Fibroblast of skin of left quadriceps (primary cell): ENCODE results near the gene HBA2.
"Not testable (repeated sequence)": the region's sequence is repeated elsewhere in the genome, so short reads cannot be mapped to it uniquely, and the experiment has no call there.

ENCODE experiments used
- DNase-seq, 2 experiments: peaks; one replicate each; pipeline ENCODE4 v3.0.0-alpha.2; 2013; ENCODE audit warnings: low read depth in 2 of 2

Gene HBA2

GRCh38 chr16:155031-155398 lies 17.7 kb upstream of the HBA2 start:
- no peak for DNase-seq

- no peak for DNase-seq
Observed at GRCh38 chr16:159136-159849, 13.4 kb upstream of the HBA2 start.

- not testable (repeated sequence) for DNase-seq
Observed at GRCh38 chr16:160242-160641, 12.4 kb upstream of the HBA2 start.

- DNase-seq = no peak
Observed at GRCh38 chr16:160691-161190, 11.9 kb upstream of the HBA2 start.

GRCh38 chr16:162271-162991 lies 10.2 kb upstream of the HBA2 start:
- DNase-seq = no peak

- DNase-seq = not testable (repeated sequence)
Observed at GRCh38 chr16:163139-163538, 9.5 kb upstream of the HBA2 start.

- not testable (repeated sequence) for DNase-seq
Observed at GRCh38 chr16:163696-164095, 9.0 kb upstream of the HBA2 start.

- not testable (repeated sequence) for DNase-seq
Observed at GRCh38 chr16:164134-164823, 8.4 kb upstream of the HBA2 start.

- DNase-seq = no peak
Observed at GRCh38 chr16:164827-165538, 7.7 kb upstream of the HBA2 start.

- DNase-seq = no peak
Observed at GRCh38 chr16:165539-166374, 6.9 kb upstream of the HBA2 start, which contains the start of gene HBM. Gene HBM (plus strand): TSS chr16:165978. CDS start chr16:165998, 20 bp downstream.

- no peak for DNase-seq
Observed at GRCh38 chr16:166375-167121, 6.1 kb upstream of the HBA2 start.

GRCh38 chr16:167122-167690 lies 5.5 kb upstream of the HBA2 start:
- DNase-seq = no peak

GRCh38 chr16:168424-168823 lies 4.3 kb upstream of the HBA2 start:
- no peak for DNase-seq

- DNase-seq = no peak
Observed at GRCh38 chr16:169014-169413, 3.7 kb upstream of the HBA2 start.

GRCh38 chr16:170088-170507 lies 2.6 kb upstream of the HBA2 start:
- not testable (repeated sequence) for DNase-seq

GRCh38 chr16:170788-171187 lies 1.9 kb upstream of the HBA2 start:
- no peak for DNase-seq

- not testable (repeated sequence) for DNase-seq
Observed at GRCh38 chr16:173211-173854, 657 bp downstream of the HBA2 start.

GRCh38 chr16:173928-174769 lies 1.5 kb downstream of the HBA2 start:
- not testable (repeated sequence) for DNase-seq
